GM19099 (cell line): ENCODE results near the gene KCNH4.

ENCODE experiments used
- POLR2A ChIP-seq: IDR thresholded peaks from 3 replicates; pipeline ENCODE4 v1.6.1; 2011; ENCODE audit warnings: low read depth; ENCODE audit not compliant: insufficient read length; ENCODE audit errors: extremely low read depth

The KCNH4 gene

GRCh38 chr17:42180922-42181850, at the start of gene KCNH4:
Gene KCNH4, minus strand, starts transcription at chr17:42181142. Its CDS starts 197 bp downstream, at chr17:42180945.
- no peak for TF ChIP-seq POLR2A

- TF ChIP-seq POLR2A = no peak
Measured at GRCh38 chr17:42230225-42230624, 49.3 kb upstream of the KCNH4 start.

DNA sequence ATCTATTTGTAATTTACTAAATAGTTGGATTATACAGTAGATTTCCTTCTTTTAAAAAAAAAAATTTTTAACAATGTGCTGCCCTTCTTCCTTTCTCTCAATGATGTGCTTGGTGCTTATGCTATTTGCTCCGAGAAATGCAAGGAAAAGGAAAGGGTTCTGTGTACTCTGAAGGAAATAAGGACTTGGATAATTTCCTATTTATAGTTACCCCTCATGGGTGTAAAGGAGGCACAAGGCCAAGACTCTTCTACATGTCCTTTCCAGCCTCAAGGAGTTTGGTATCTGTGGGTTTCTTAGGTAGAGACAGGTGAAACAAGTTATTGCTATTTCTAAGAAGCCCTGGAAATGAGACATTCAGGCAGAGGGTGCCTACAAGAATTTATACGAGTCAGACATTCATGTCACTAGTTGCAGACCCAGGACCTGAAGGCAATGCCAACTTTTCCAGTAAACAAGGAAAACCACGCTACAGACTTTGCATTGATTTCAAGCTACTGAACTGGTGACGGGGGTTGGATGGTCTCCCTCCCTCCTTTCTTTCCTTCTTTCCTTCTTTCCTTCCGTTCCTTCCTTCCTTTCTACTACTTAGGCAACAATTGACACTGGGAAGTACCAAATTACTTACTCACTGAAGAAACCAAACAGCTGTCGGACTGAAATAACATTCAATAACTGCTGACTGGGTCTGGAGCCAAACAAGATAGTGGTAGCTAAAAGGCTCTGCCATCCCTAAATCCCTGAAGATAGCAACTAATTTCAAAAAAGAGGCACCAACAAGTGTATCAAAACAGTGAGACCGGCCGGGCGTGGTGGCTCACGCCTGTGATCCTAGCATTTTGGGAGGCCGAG, 47.1 kb upstream of the KCNH4 start:
- TF ChIP-seq POLR2A = no peak

DNA sequence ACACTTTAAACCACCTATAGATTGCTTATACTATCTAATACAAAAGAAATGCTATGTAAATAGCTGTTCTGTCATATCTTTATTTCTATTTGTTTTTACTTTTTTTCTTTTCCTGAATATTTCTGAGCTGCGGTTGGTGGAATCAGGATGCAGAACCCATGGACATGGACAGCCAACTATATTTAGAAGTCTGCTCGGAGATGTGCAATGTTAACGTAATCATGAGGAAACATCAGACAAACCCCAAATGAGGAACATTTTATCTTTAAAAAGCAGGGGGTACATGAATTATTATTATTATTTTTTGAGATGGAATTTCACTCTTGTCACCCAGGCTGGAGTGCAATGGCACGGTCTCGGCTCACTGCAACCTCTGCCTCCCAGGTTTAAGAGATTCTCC, 44.7 kb upstream of the KCNH4 start:
- TF ChIP-seq POLR2A = no peak

DNA sequence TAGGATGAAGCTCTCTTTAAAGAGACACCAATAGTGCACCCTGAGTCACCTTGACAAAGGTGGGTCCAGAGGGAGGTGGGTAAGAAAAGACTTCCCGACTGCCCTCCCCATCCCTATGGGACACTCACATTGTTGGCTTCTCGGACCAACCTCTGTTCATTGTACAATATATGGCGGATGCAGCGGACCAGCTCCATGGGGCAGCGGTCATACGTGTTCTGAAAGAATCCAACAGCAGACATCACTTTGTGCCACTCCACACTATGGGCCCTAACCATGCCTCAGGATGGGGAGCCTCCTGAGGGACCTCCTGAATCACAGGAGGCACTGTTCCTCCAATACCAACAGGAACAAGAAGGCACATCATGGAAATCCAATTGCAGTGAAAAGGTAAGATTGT, 43.7 kb upstream of the KCNH4 start:
- no peak for TF ChIP-seq POLR2A

DNA sequence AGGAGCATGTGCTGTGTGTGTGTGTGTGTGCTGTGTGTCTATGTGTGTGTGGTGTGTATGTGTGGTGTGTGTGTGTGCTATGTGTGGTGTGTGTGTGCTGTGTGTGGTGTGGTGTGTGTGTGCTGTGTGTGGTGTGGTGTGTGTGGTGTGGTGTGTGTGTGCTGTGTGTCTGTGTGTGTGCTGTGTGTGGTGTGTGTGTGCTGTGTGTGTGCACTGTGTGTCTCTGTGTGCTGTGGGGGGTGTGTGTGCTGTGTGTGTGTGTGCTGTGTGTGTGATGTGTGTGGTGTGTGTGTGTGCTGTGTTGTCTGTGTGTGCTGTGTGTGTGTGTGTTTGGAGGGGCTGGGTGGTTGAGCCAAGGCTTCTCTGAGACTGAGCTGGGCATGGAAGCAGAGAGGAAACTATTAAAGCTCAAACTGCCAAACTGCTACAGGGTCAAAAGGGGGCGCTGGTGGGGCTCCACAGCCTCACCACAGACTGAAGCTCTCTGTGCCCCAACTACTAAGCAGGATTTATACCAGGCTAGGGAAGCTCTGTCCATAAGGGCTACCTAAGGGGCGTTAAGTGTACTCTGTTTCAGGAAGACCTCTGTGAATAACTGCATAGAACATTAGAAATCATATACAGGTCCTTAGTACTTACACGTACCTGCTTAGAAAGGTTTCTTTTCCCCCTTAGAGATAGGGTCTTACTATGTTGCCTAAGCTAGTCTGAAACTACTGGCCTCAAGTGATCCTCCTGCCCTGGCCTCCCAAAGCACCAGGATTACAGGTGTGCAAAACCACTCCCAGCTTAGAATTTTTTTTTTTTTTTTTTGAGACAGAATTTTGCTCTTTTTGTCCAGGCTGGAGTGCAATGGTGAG, 41.2 kb upstream of the KCNH4 start:
- TF ChIP-seq POLR2A = no peak

GRCh38 chr17:42214156-42214555, 33.2 kb upstream of the KCNH4 start:
- TF ChIP-seq POLR2A = no peak

GRCh38 chr17:42212382-42212781, 31.4 kb upstream of the KCNH4 start:
- TF ChIP-seq POLR2A = no peak

GRCh38 chr17:42210046-42210445, 29.1 kb upstream of the KCNH4 start:
- TF ChIP-seq POLR2A = no peak

GRCh38 chr17:42203354-42203753, 22.4 kb upstream of the KCNH4 start:
- TF ChIP-seq POLR2A = no peak

GRCh38 chr17:42202696-42203095, 21.8 kb upstream of the KCNH4 start:
- no peak for TF ChIP-seq POLR2A

GRCh38 chr17:42202159-42202558, 21.2 kb upstream of the KCNH4 start:
- TF ChIP-seq POLR2A = no peak

DNA sequence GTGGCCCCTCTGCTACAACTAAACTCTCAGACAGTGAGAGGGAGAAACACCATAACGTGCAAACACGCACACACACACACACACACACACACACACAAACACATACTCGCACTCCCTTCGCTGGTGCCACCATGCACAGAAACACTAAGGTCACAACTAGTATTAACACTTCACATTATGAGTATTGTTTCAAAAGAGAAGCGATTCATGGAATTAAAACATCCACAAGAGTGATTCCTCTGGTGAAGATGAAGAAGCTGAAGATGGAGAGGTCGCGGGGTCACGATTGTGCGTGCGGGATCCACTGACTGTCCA, 20.5 kb upstream of the KCNH4 start:
- TF ChIP-seq POLR2A = no peak

DNA sequence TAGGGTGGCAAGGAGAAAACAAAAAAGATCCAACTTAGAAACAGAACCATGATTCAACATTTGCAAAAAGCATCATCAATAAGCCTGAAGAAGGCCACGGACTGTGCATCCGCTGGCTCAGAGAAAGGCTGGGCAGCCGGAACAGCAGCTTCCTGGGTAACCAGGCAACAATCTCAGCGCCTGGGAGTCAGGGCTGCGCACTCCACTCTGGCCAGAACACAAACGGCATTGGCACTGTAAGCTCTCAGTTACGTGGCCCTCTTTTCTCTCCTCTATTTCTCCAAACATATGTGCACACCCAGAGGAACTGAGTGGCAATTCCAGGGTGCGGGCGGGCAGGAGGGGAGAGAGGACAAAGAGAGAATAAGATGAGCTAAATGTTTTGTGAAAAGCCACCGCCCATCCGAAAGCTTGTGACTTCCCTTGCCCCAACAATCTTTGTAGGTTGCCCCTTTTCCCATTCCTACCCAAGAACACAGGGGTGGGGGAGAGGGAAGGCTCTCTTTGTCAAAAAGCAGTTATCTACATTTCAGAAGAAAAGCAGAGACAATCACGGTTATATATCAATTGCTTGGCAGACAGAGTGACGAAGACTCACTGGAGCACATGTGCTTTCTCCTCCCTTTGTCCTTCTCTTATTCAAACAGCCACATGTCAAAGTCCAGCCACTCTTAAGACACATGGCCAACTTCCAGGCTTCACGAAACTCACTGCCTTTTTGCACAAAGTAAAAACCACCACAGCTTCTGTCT, 19.9 kb upstream of the KCNH4 start:
- no peak for TF ChIP-seq POLR2A
